ENCODE results near the gene KIF6.
A peak's percentile ranks its signal among the peaks of the same experiment; 100 is the strongest.

KIF6 gene

GRCh38 chr6:39553029-39553428 is 172.2 kb downstream of the KIF6 start:
- H3K4me3 ChIP-seq (replicated peaks; ENCODE audit: low read depth, low read length), result no peak overlapping the region
- DNase-seq (ENCODE audit: low read depth), result no peak
- TF ChIP-seq CTCF (IDR thresholded peaks at IDR 0.05; ENCODE audit: low read length, missing control alignments), result no peak

GRCh38 chr6:39550191-39550590 is 175.0 kb downstream of the KIF6 start:
- H3K4me3 ChIP-seq (replicated peaks; ENCODE audit: low read depth, low read length), result no peak overlapping the region
- DNase-seq (ENCODE audit: low read depth), result no peak
- no peak for TF ChIP-seq CTCF (IDR thresholded peaks at IDR 0.05; ENCODE audit: low read length, missing control alignments)

- TF ChIP-seq CTCF (IDR thresholded peaks at IDR 0.05; ENCODE audit: low read length, missing control alignments), result no peak
- no peak overlapping the region for H3K4me3 ChIP-seq (replicated peaks; ENCODE audit: low read depth, low read length)
- DNase-seq (ENCODE audit: low read depth), result no peak
Measured at GRCh38 chr6:39546731-39547130, 178.5 kb downstream of the KIF6 start.

GRCh38 chr6:39543950-39544349 is 181.3 kb downstream of the KIF6 start:
- TF ChIP-seq CTCF (IDR thresholded peaks at IDR 0.05; ENCODE audit: low read length, missing control alignments), result no peak
- no peak overlapping the region for H3K4me3 ChIP-seq (replicated peaks; ENCODE audit: low read depth, low read length)
- DNase-seq (ENCODE audit: low read depth), result no peak

- DNase-seq (ENCODE audit: low read depth), result peak; percentile 17
- no peak for TF ChIP-seq CTCF (IDR thresholded peaks at IDR 0.05; ENCODE audit: low read length, missing control alignments)
- H3K4me3 ChIP-seq (replicated peaks; ENCODE audit: low read depth, low read length), result no peak overlapping the region
Measured at GRCh38 chr6:39543095-39543494, 182.1 kb downstream of the KIF6 start.

- no peak overlapping the region for H3K4me3 ChIP-seq (replicated peaks; ENCODE audit: low read depth, low read length)
- no peak for TF ChIP-seq CTCF (IDR thresholded peaks at IDR 0.05; ENCODE audit: low read length, missing control alignments)
- no peak for DNase-seq (ENCODE audit: low read depth)
Measured at GRCh38 chr6:39540454-39540853, 184.8 kb downstream of the KIF6 start.

- TF ChIP-seq CTCF (IDR thresholded peaks at IDR 0.05; ENCODE audit: low read length, missing control alignments), result no peak
- DNase-seq (ENCODE audit: low read depth), result peak; percentile 10
- H3K4me3 ChIP-seq (replicated peaks; ENCODE audit: low read depth, low read length), result no peak overlapping the region
Measured at GRCh38 chr6:39530201-39530759, 194.9 kb downstream of the KIF6 start.

All from fibroblast of pulmonary artery (primary cell).